Measurements from ENCODE around the gene RASGRP1. TPM values are rescaled to one million over a fixed set of nuclear protein-coding genes. Genes with fewer than 3 reads are reported as not detected.

RASGRP1 gene
- total RNA-seq, 1 donor from 2014 or later = 1.6 TPM

DNA sequence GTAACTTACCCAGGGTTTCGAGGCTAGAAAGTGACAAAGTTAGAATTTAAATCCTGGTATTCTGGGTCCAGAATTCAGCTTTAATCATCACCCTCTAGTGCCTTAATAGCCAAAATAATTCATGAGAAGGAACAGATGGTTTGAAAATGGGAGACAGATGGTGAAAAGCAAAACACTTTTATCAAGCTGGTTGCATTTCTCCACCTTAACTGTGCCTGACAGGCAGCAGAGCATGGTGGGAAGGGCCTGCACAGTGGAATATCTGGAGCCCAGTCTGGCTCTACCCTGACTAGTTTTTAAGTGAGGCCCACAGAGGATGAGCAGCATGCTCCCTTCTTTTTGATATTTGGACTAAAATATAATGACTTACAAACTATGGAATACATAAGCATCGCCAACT lies 35.6 kb upstream of the RASGRP1 start:
- TF ChIP-seq, protein P1, sequence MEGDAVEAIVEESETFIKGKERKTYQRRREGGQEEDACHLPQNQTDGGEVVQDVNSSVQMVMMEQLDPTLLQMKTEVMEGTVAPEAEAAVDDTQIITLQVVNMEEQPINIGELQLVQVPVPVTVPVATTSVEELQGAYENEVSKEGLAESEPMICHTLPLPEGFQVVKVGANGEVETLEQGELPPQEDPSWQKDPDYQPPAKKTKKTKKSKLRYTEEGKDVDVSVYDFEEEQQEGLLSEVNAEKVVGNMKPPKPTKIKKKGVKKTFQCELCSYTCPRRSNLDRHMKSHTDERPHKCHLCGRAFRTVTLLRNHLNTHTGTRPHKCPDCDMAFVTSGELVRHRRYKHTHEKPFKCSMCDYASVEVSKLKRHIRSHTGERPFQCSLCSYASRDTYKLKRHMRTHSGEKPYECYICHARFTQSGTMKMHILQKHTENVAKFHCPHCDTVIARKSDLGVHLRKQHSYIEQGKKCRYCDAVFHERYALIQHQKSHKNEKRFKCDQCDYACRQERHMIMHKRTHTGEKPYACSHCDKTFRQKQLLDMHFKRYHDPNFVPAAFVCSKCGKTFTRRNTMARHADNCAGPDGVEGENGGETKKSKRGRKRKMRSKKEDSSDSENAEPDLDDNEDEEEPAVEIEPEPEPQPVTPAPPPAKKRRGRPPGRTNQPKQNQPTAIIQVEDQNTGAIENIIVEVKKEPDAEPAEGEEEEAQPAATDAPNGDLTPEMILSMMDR (conservative IDR thresholded peaks at IDR 0.05) = no peak
- Mint-ChIP-seq H3K36me3 (ENCODE audit: low read depth) (no peaks in the 10 kb centered on the region), H3K4me1 (peaks cover 13% of the 10 kb centered on the region), H3K27ac (ENCODE audit: unreplicated experiment) (no peak overlapping the region), H3K9me3 (no peaks in the 10 kb centered on the region), H3K27me3 (ENCODE audit: low read depth) (no peaks in the 10 kb centered on the region), H3K4me3 (no peak overlapping the region)
- no peak for DNase-seq (ENCODE audit: low read depth, low spot score)

DNA sequence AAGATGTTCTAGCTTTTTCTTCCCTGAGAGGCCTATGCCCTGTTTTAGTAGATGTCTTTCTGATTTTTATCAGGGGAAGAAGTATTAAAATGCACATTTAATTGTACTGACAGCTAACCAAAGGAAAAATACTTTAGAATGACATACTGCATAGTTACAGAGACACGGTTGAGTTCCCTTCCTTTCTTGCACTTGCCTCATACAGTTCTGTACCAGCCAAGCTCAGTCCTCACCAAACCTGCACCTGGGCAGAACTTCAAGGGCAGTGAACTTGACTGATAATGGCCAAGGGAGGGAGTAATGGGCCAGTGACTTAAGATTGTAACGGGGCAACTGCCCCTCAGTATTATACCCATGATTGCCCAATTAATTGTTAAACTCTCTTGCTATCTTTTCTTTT lies 34.1 kb upstream of the RASGRP1 start:
- TF ChIP-seq, protein P1 (conservative IDR thresholded peaks at IDR 0.05) = no peak
- DNase-seq (ENCODE audit: low read depth, low spot score) = no peak
- no peak overlapping the region for H3K4me3 Mint-ChIP-seq
- no peak overlapping the region for H3K27ac Mint-ChIP-seq (ENCODE audit: unreplicated experiment)
- no peaks in the 10 kb centered on the region for H3K36me3 Mint-ChIP-seq (ENCODE audit: low read depth)
- peaks cover 9% of the 10 kb centered on the region for H3K4me1 Mint-ChIP-seq
- no peaks in the 10 kb centered on the region for H3K9me3 Mint-ChIP-seq
- no peaks in the 10 kb centered on the region for H3K27me3 Mint-ChIP-seq (ENCODE audit: low read depth)

DNA sequence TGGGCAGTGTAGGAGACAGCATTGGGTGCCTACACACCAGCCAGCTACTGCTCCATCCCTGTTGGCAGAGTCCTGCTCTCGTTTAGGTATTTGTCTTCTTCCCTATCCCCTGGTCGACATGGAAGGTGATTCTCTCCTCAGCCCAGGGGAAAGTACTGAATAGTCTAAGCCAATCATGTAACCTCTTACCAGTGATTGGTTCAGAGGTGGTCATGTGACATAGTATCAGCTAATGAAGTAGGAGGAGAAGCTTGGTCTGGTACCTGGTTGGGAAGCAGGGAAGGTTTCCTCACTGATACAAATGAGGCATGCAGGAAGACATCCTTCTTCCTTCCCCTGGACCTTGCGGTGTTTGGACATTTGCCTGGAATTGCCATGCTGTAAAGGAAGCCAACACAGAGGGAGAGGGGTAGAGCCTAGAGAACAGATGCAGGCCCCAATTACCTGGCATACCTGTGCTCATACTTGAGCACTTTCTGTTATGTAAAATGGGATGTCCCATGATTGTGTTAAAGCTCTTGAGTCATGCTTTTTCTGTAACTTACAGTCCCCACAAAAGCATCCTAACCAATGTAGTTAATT lies 32.7 kb upstream of the RASGRP1 start:
- TF ChIP-seq, protein P1 (conservative IDR thresholded peaks at IDR 0.05) = no peak
- H3K9me3 Mint-ChIP-seq = no peaks in the 10 kb centered on the region
- no peaks in the 10 kb centered on the region for H3K4me1 Mint-ChIP-seq
- no peak for DNase-seq (ENCODE audit: low read depth, low spot score)
- no peak overlapping the region for H3K27ac Mint-ChIP-seq (ENCODE audit: unreplicated experiment)
- no peaks in the 10 kb centered on the region for H3K27me3 Mint-ChIP-seq (ENCODE audit: low read depth)
- H3K4me3 Mint-ChIP-seq = no peak overlapping the region
- no peaks in the 10 kb centered on the region for H3K36me3 Mint-ChIP-seq (ENCODE audit: low read depth)

DNA sequence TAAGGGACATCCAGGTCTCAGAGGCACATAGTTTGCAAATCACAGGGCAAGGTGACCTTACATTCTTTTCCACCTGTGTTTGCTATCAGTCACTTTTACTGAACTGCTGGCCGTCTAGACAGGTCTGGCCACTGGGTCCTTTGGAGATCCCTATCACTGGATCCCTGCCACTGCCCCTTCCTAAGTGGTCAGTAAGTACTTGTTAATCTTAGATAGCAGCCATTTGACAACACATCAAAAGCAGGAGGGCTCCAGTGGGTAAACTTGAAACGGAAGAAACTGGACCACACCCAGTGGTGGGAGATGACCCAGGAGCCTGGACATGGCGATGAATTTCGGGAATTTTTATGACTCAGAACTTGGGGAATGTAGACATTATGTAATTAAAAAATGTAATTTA lies 28.9 kb upstream of the RASGRP1 start:
- no peak overlapping the region for H3K4me3 Mint-ChIP-seq
- no peak overlapping the region for H3K27ac Mint-ChIP-seq (ENCODE audit: unreplicated experiment)
- DNase-seq (ENCODE audit: low read depth, low spot score) = no peak

DNA sequence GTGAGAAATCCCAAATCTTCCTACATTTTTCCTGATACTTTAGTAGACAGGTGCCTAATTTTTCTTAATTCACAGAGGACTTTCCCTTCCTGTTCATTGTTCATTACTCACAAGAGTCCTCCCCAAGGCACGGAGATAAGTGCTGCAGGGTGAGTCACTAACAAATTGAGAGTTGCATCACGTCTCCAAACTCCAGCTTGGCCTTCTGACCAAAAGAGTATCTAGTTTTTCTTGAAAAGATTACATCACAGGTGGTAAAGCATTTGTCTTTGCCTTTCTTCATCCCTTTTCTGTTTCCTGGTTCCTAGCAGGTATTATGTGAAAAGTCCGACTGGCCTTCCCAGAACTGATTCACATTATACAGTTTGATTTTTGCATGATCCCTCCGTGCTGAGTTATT lies 24.9 kb upstream of the RASGRP1 start:
- Mint-ChIP-seq H3K4me1 (peaks cover 23% of the 10 kb centered on the region), H3K36me3 (ENCODE audit: low read depth) (no peaks in the 10 kb centered on the region), H3K27me3 (ENCODE audit: low read depth) (no peaks in the 10 kb centered on the region), H3K9me3 (peaks cover 7% of the 10 kb centered on the region), H3K27ac (ENCODE audit: unreplicated experiment) (no peak overlapping the region), H3K4me3 (no peak overlapping the region)
- no peak for DNase-seq (ENCODE audit: low read depth, low spot score)
- TF ChIP-seq, protein P1 (conservative IDR thresholded peaks at IDR 0.05) = no peak

More for the DNA sequence above, 28.9 kb upstream of the RASGRP1 start:
- H3K4me1 Mint-ChIP-seq = peaks cover 13% of the 10 kb centered on the region
- no peaks in the 10 kb centered on the region for H3K36me3 Mint-ChIP-seq (ENCODE audit: low read depth)
- no peaks in the 10 kb centered on the region for H3K9me3 Mint-ChIP-seq
- no peaks in the 10 kb centered on the region for H3K27me3 Mint-ChIP-seq (ENCODE audit: low read depth)
- TF ChIP-seq, protein P1 (conservative IDR thresholded peaks at IDR 0.05) = no peak
